ENCODE data around the gene TSC22D1. TPM values are rescaled to one million over a fixed set of nuclear protein-coding genes. Genes with fewer than 3 reads are reported as not detected.

The TSC22D1 gene
- total and polyA plus RNA-seq, 9 donors: 100 to 369 (median 154) TPM

GRCh38 chr13:44561351-44561750, 14.8 kb downstream of the TSC22D1 start:
- Histone ChIP-seq H3K4me1 (ENCODE audit: insufficient read depth) (peaks cover 2% of the 10 kb centered on the region), H3K27ac (no peak overlapping the region), H3K9me3 (no peaks in the 10 kb centered on the region), H3K4me3 (no peak overlapping the region), H3K36me3 (no peaks in the 10 kb centered on the region), H3K27me3 (no peaks in the 10 kb centered on the region)
- intact Hi-C loops (cut with DNase I): no loop called here
- no peak for TF ChIP-seq CTCF (IDR thresholded peaks at IDR 0.05)
- no peak for TF ChIP-seq EP300 (IDR thresholded peaks at IDR 0.05)
- no peak for TF ChIP-seq POLR2A (IDR thresholded peaks at IDR 0.05)
- DNase-seq: no peak
- 91 to 98% (median 96%) methylated on average over 2 of the region's 2 CpGs for WGBS, 3 donors

DNA sequence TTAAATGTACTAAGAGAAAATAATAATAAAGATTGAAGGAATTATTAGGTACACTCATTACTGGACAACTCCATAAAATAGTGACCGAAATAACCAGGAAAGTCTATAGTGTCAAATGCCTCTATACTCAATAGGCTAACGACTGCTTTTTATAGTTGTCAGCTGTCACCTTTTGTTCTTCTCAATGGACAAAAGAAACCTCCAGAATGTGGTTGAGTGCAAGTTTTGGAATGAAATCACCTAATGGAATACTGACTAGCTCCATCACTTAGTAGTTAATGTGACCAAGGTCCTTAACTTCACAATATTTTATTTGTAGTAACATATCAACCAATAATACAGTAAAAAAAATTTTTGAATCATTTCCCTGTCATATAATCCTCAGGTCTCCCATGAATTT, 18.1 kb downstream of the TSC22D1 start:
- Histone ChIP-seq H3K27me3 (no peaks in the 10 kb centered on the region), H3K9me3 (no peaks in the 10 kb centered on the region), H3K4me1 (ENCODE audit: insufficient read depth) (peaks cover 2% of the 10 kb centered on the region), H3K4me3 (no peak overlapping the region), H3K27ac (no peak overlapping the region), H3K36me3 (no peaks in the 10 kb centered on the region)
- intact Hi-C loops (cut with DNase I): no loop called here
- no peak for DNase-seq
- TF ChIP-seq EP300 (IDR thresholded peaks at IDR 0.05) (no peak), POLR2A (IDR thresholded peaks at IDR 0.05) (no peak), CTCF (IDR thresholded peaks at IDR 0.05) (no peak)
- 89 to 95% (median 94%) methylated on average over 2 of the region's 2 CpGs for WGBS, 3 donors

DNA sequence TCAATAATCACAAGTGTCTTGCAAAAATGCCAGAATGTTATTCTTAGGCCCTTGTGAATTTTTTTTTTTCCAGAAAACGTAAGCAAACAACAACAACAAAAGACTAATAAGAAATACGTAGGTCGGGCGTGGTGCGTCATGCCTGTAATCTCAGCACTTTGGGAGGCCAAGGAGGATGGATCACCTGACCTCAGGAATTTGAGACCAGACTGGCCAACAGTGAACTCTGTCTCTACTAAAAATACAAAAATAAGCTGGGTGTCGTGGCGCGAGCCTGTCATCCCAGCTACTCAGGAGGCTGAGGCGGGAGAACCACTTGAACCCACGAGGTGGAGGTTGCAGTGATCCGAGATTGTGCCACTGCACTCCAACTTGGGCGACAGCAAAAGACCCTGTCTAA, 20.9 kb downstream of the TSC22D1 start:
- intact Hi-C loops (cut with DNase I): no loop called here
- Histone ChIP-seq H3K36me3 (no peaks in the 10 kb centered on the region), H3K4me3 (no peak overlapping the region), H3K4me1 (ENCODE audit: insufficient read depth) (no peaks in the 10 kb centered on the region), H3K27ac (no peak overlapping the region), H3K9me3 (no peaks in the 10 kb centered on the region), H3K27me3 (no peaks in the 10 kb centered on the region)
- TF ChIP-seq CTCF (IDR thresholded peaks at IDR 0.05) (no peak), POLR2A (IDR thresholded peaks at IDR 0.05) (no peak), EP300 (IDR thresholded peaks at IDR 0.05) (no peak)
- DNase-seq: no peak
- WGBS, 3 donors: 96 to 98% (median 97%) methylated on average over 12 of the region's 12 CpGs

DNA sequence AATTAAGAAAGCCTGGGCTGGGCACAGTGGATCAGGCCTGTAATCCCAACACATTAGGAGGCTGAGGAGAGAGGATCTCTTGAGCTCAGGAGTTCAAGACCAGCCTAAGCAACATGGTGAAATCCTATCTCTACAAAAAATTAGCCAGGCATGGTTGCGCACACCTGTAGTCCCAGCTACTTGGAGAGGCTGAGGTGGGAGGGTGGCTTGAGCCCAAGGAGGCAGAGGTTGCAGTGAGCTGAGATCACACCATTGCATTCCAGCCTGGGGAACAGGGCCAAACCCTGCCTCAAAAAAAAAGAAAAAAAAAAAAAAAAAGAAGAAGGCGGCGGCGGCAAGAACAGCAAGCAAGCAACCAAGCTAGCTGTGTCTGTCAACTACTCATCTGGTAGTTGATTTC, 26.7 kb downstream of the TSC22D1 start:
- 90 to 97% (median 95%) methylated on average over 4 of the region's 4 CpGs for whole genome bisulfite sequencing, 3 donors
- intact Hi-C loops (cut with DNase I): no loop called here
- DNase-seq: no peak
- Histone ChIP-seq H3K27me3 (no peaks in the 10 kb centered on the region), H3K4me1 (ENCODE audit: insufficient read depth) (no peaks in the 10 kb centered on the region), H3K27ac (no peak overlapping the region), H3K9me3 (no peaks in the 10 kb centered on the region), H3K4me3 (no peak overlapping the region), H3K36me3 (no peaks in the 10 kb centered on the region)
- no peak for TF ChIP-seq EP300 (IDR thresholded peaks at IDR 0.05)
- TF ChIP-seq POLR2A (IDR thresholded peaks at IDR 0.05): no peak
- no peak for TF ChIP-seq CTCF (IDR thresholded peaks at IDR 0.05)

- no peaks in the 10 kb centered on the region for H3K4me1 ChIP-seq (ENCODE audit: insufficient read depth)
- no peak for DNase-seq
- intact Hi-C loops (cut with DNase I): no loop called here
- H3K27ac ChIP-seq: no peak overlapping the region
- WGBS, 3 donors: 97 to 98% (median 97%) methylated on average over 1 of the region's 1 CpG
- no peak overlapping the region for H3K4me3 ChIP-seq
- no peaks in the 10 kb centered on the region for H3K27me3 ChIP-seq
- H3K9me3 ChIP-seq: no peaks in the 10 kb centered on the region
- H3K36me3 ChIP-seq: no peaks in the 10 kb centered on the region
- TF ChIP-seq POLR2A (IDR thresholded peaks at IDR 0.05) (no peak), EP300 (IDR thresholded peaks at IDR 0.05) (no peak), CTCF (IDR thresholded peaks at IDR 0.05) (no peak)
Observed at GRCh38 chr13:44546164-44546563, 30.0 kb downstream of the TSC22D1 start.
